Mucosa of stomach (tissue), 1 donor: ENCODE data around the gene SENP1.
"Not testable (repeated sequence)": the region's sequence is repeated elsewhere in the genome, so short reads cannot be mapped to it uniquely, and the experiment has no call there.

Experiments used
- H3K27me3 ChIP-seq: one replicate; pipeline ENCODE4 v1.7.0; 2013; ENCODE audit warnings: mild to moderate bottlenecking, low read length; ENCODE audit not compliant: control insufficient read depth, insufficient read depth
- H3K36me3 ChIP-seq: one replicate; pipeline ENCODE4 v1.7.0; 2013; ENCODE audit warnings: low read length; ENCODE audit not compliant: control insufficient read depth, insufficient read depth
- H3K4me1 ChIP-seq: one replicate; pipeline ENCODE4 v1.7.0; 2013; ENCODE audit warnings: mild to moderate bottlenecking, low read length; ENCODE audit not compliant: control insufficient read depth, insufficient read depth
- H3K4me3 ChIP-seq: one replicate; pipeline ENCODE4 v1.7.0; 2013; ENCODE audit warnings: low read length
- H3K9ac ChIP-seq: one replicate; pipeline ENCODE4 v1.7.0; 2013; ENCODE audit warnings: mild to moderate bottlenecking, low read length, moderate library complexity
- H3K9me3 ChIP-seq: one replicate; pipeline ENCODE4 v1.7.0; 2013; ENCODE audit warnings: mild to moderate bottlenecking, low read length, moderate library complexity; ENCODE audit not compliant: control insufficient read depth
- donor health status: Pancreatic carcinoma.

The SENP1 gene

DNA sequence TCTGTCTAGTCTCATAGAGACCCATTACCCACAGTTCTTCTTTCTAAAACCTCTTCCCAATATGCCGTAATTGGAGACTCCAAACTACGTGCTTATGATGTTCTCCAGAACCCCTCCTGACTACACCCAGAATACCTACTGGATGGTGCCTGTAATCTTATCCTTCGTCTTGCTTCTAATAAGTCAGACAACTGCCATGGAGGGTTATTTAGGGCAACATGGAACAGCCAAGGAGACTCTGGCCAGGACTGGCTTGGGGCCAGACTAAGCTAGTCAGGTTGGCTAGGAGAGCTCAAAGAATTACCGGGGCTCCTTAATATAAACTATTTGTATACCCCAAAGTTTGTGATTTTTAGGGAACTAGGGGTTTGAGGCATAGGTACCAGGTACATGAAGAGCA, 20.1 kb upstream of the SENP1 start:
- Histone ChIP-seq H3K4me3 (no peak overlapping the region), H3K36me3 (no peaks in the 10 kb centered on the region), H3K27me3 (no peaks in the 10 kb centered on the region), H3K9me3 (no peaks in the 10 kb centered on the region), H3K4me1 (no peaks in the 10 kb centered on the region), H3K9ac (no peak overlapping the region)

DNA sequence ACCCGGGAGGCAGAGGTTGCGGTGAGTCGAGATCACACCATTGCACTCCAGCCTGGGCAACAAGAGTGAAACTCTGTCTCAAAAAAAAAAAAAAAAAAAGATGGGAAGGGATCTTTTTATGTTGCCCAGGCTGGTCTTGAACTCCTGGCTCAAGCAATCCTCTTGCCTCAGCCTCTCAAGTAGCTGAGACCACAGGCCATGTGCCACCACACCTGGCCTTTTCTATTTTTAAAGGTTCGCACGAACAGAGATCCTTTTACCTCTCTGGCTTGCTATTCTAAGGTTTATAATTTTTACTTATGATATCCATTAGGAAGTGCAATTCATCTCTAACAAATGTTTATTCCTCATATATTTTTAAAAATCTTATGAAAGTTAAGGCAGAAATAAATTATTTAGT, 19.7 kb upstream of the SENP1 start:
- H3K36me3 ChIP-seq, H3K9ac ChIP-seq, H3K4me1 ChIP-seq, H3K9me3 ChIP-seq, H3K4me3 ChIP-seq, H3K27me3 ChIP-seq: not testable (repeated sequence)

DNA sequence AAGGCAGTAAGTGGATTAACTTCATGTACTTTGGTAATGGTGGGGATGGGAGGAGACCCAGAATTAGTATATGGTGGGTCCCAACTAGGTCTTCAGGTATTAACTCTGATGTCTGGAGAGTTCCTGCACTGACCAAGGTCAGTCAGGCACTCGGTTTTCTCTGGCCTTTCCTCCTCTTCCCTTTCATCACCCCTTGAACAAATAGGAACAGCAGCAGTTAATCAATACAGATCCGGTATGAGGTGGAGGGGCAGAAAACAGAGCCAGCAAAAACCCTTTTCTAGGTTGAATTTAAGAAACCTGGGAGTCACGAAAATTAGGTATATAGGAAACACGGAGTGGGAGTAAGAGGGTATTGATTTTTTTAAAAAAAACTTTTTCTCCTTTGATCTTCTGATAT, 17.3 kb upstream of the SENP1 start:
- H3K27me3 ChIP-seq, result no peaks in the 10 kb centered on the region
- no peak overlapping the region for H3K9ac ChIP-seq
- H3K4me3 ChIP-seq, result no peak overlapping the region
- no peaks in the 10 kb centered on the region for H3K9me3 ChIP-seq
- H3K36me3 ChIP-seq, result no peaks in the 10 kb centered on the region
- H3K4me1 ChIP-seq, result peaks cover 7% of the 10 kb centered on the region

DNA sequence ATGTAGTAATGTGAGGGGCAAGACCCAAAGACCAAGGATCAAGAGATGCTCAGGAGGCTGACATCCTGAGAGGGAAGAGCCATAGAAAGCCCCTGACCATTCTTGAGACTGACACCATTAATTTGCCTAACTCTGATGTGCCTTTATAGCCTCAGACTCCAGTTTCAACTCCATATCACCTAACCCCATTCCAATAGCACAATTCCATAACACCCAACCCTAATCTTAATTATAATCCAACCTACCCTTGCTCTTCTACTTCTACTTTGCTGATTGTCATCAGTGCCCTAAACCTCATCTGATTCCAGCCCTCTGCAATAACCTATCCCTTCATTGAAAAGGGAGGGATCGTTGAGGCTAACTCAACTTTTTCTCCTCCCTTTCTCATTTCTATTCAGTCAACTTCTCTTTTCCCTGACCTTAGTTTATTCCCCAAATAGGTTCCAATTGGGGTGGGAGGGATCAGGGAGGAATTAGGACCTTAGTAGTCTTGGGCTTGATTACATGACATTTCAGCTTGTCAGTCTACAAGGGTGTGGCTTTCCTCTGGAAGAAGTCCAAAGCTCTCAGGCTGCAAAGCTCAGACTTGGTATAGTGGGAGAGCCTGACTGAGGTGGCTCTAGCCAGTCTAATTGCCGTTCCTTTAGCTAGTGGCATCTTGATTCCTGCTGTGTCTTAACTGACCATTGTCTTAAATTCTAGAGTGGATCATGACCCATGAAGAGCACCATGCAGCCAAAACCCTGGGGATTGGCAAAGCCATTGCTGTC, 16.4 kb upstream of the SENP1 start:
- no peaks in the 10 kb centered on the region for H3K36me3 ChIP-seq
- no peaks in the 10 kb centered on the region for H3K9me3 ChIP-seq
- peaks cover 7% of the 10 kb centered on the region for H3K4me1 ChIP-seq
- H3K27me3 ChIP-seq, result no peaks in the 10 kb centered on the region
- H3K4me3 ChIP-seq, result no peak overlapping the region
- H3K9ac ChIP-seq, result no peak overlapping the region

DNA sequence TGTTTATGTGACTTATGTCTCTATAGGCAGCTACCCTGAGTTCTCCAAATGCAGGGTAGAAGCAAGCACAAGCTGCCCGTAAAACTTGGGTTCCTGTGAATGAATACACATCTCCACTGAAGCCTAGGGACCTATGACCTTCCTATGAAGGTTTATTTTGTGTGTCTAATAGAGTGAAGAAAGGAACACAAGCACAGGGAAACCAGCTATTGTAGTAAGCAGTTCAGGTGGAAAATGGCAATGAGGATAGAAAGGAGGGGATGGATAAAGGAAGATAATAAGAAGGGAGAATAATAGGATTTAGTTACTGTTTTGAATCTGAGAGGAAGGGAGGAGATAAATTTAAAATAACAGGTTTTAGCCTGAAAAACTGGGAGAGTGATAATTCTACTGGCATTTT, 15.6 kb upstream of the SENP1 start:
- peaks cover 7% of the 10 kb centered on the region for H3K4me1 ChIP-seq
- no peak overlapping the region for H3K4me3 ChIP-seq
- no peak overlapping the region for H3K9ac ChIP-seq
- H3K36me3 ChIP-seq, result no peaks in the 10 kb centered on the region
- H3K27me3 ChIP-seq, result no peaks in the 10 kb centered on the region
- no peaks in the 10 kb centered on the region for H3K9me3 ChIP-seq

DNA sequence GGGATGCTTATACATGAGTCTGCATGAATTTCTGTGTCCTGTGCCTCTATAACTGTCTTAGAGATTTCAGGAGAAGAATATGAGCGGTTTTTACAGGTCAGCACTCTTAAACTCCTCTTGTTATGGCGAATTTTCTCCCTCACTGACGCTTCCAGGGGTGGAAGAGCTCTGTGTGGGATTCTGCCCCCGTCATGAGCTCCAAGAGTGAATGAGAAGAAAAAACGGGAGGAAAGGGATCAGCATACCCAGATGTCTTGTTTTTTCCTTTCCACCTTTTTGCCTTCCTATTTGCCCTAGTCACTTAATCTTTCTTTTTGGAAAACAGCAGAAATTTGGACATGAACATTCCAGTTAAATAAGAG, 13.9 kb upstream of the SENP1 start:
- H3K9ac ChIP-seq, result peak overlapping the region; percentile 38
- no peaks in the 10 kb centered on the region for H3K27me3 ChIP-seq
- H3K9me3 ChIP-seq, result no peaks in the 10 kb centered on the region
- H3K4me1 ChIP-seq, result peaks cover 7% of the 10 kb centered on the region
- H3K4me3 ChIP-seq, result peak overlapping the region; percentile 32
- H3K36me3 ChIP-seq, result no peaks in the 10 kb centered on the region

DNA sequence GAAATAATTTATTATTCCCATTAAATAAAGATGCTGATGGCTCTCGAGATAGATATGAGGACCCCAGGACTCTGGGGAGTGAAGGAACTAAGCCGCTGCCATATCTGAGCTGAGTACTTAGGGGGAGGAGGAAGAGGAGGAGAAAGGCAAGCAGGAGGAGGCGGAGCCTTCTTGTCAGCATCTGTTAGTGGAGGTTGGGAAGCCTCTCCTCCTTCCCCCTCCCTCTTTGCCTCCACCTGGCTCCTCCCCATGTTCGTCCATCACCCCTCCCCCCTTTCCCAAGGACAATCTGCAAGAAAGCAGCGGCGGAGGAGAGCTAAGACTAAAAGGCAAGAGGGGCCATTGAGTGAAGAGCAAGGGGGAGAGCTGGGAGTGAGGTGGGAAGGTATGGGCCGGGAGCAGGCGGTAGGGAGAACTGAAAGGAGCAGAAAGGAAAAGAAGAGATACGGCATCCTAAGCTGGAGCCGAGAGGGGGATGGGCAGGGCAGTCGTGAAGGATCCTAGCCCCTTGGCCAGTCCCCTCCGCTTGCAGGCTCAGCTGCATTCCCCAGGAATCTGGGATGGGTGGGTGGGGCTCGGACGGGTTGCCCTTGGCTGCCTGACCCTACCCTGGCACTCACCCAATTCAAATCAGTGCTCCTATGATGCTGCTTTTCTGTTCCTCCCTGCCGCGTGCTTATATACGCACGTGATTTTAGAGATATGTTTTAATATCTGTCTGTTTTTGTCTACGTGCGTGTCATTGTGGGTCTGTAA, 13.4 kb upstream of the SENP1 start, which contains the start of gene PFKM:
PFKM (plus strand) TSS at position 287 of the 756 bp plus-strand sequence. CDS start 3,411 bp downstream, outside the sequence.
- Histone ChIP-seq H3K4me1 (peaks cover 7% of the 10 kb centered on the region), H3K4me3 (peak within 1 kb of the TSS; percentile 32), H3K9me3 (no peaks in the 10 kb centered on the region), H3K36me3 (no peaks in the 10 kb centered on the region), H3K27me3 (no peaks in the 10 kb centered on the region), H3K9ac (peak within 1 kb of the TSS; percentile 38)

DNA sequence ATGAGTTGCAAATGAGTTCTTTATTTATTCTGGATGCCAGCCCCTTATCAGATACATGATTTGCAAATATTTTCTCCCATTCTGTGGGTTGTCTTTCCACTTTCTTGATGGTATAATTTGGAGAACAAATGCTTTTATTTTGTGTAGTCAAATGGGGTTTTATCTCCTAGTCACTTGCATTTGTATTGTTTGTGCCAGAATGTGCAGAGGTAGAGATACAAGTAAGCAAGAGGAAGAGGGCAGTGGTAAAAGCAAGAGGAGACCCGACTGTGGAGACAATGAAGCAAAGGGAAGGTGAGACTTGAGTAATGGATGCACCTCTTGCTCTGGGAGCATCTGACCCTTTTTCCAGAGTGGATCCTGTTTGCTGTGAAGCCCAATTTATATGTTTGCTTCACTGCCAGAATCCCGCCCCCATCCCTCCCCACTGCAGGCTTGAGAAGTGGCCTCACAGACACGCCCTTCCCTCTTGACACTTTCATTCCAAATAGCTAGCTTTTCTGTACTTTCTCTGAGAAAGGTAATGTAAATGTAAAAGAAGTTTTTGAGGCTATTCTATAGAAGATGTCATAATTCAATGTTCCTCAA, 12.5 kb upstream of the SENP1 start:
- H3K27me3 ChIP-seq, result no peaks in the 10 kb centered on the region
- no peaks in the 10 kb centered on the region for H3K36me3 ChIP-seq
- peaks cover 7% of the 10 kb centered on the region for H3K4me1 ChIP-seq
- peak overlapping the region; percentile 32 for H3K4me3 ChIP-seq
- H3K9me3 ChIP-seq, result no peaks in the 10 kb centered on the region
- H3K9ac ChIP-seq, result no peak overlapping the region

DNA sequence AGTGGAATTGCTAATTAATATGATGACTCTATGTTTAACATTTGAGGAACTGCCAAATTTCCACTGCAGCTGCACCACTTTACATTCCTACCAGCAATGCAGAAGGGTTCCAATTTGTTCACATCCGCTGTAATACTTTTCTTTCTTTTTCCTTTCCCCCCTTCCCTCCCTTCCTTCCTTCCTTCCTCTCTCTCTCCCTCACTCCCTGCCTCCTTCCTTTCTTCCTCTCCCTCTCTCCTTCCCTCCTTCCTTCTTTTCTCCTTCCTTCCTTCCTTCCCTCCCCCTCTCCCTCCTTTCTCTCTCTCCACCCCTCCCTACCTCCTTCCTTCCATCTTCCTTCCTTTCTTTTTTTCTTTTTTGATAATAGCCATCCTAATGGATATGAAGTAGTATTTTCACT, 10.1 kb upstream of the SENP1 start:
- H3K4me1 ChIP-seq, result peaks cover 7% of the 10 kb centered on the region
- H3K27me3 ChIP-seq, result no peaks in the 10 kb centered on the region
- H3K9me3 ChIP-seq, result no peaks in the 10 kb centered on the region
- H3K36me3 ChIP-seq, result no peaks in the 10 kb centered on the region
- H3K4me3 ChIP-seq, result no peak overlapping the region
- H3K9ac ChIP-seq, result no peak overlapping the region

DNA sequence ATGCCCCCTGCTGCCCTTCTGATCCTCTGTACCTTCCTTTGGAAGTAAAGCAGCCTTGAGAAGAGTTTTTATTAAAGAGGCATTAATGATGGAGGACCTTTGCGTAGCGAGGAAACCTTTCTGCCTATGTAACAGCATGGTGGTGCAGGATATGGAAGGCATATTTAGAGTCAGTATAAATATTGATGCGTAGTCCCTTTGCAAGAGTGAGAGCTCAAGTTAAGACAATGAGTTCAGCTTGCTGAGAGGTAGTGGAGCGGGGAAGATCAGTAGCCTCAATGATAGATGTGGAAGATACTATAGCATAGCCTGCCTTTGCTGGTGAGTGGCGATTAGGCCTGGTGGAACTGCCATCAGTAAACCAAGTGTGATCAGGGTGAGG, 5.4 kb upstream of the SENP1 start:
- not testable (repeated sequence) for H3K9ac ChIP-seq, H3K4me1 ChIP-seq, H3K27me3 ChIP-seq, H3K9me3 ChIP-seq, H3K36me3 ChIP-seq, H3K4me3 ChIP-seq

DNA sequence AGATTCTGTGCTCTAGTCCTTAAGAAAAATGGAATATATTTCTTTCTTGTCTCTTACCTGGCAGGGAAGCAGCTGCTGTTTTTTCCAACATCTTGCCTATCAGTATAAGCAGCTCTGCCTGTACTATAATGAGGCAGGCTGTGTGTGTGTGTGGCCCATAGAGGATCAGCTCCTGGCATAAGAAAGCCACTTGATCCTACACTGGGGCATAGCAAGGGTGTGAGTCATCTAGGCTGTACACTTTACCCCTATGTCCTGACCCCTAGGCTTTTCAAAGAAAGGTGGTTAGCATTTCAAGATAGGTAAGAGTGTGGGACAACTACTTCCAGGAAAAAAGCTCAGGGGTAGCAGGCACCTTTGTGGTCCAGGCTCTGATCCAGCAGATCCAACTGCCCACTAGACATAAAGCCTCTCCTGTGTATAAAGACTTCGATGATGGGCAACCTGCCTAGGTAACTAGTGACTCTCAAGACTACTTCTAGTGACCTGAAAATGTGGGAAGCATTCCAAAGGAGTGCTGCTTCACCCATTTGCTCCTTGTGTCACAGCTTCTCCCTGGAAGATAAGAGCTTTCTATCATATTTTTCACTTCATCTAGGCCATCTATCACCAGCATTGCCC, 4.9 kb upstream of the SENP1 start:
- H3K36me3 ChIP-seq, result no peaks in the 10 kb centered on the region
- H3K9me3 ChIP-seq, result no peaks in the 10 kb centered on the region
- H3K9ac ChIP-seq, result no peak overlapping the region
- no peak overlapping the region for H3K4me3 ChIP-seq
- H3K27me3 ChIP-seq, result no peaks in the 10 kb centered on the region
- H3K4me1 ChIP-seq, result peaks cover 9% of the 10 kb centered on the region

DNA sequence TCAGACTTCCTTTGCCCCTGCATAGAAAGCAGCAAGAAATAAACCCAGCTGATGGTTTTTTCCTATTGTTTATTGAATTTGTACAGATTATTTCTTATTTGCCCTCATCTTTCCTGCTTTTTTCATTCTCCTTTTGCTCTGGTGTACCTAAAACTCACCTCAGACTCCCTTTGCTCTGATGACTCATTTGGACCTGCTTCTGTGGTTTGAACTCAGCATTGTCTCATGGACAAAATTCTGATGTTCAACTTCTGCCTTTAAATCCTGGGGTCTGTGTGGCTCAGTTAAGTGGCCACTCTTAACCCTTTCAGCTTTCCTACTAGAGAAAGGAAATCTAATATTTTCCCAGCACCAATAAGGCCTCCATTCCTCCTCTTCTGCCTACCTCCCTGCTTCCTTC, 3.5 kb upstream of the SENP1 start:
- H3K9me3 ChIP-seq, result no peaks in the 10 kb centered on the region
- no peak overlapping the region for H3K9ac ChIP-seq
- H3K27me3 ChIP-seq, result no peaks in the 10 kb centered on the region
- peaks cover 9% of the 10 kb centered on the region for H3K4me1 ChIP-seq
- H3K36me3 ChIP-seq, result no peaks in the 10 kb centered on the region
- no peak overlapping the region for H3K4me3 ChIP-seq
